Fibroblast of pulmonary artery (primary cell): ENCODE measurements around the gene RIOK2.
A peak's percentile ranks its signal among the peaks of the same experiment; 100 is the strongest.
"Not testable (repeated sequence)": the region's sequence is repeated elsewhere in the genome, so short reads cannot be mapped to it uniquely, and the experiment has no call there.

Experiments
- DNase-seq: peaks from one replicate; pipeline ENCODE4 v3.0.0-alpha.2; 2010; ENCODE audit warnings: low read depth
- H3K4me3 ChIP-seq: replicated peaks from 2 replicates; pipeline ENCODE4 v1.5.1; 2011; ENCODE audit warnings: low read depth, mild to moderate bottlenecking, control low read depth, low read length, moderate library complexity
- CTCF ChIP-seq: IDR thresholded peaks from 2 replicates; pipeline ENCODE4 v1.5.1; 2011; ENCODE audit warnings: mild to moderate bottlenecking, control low read depth, low read length, inconsistent platforms; ENCODE audit errors: missing control alignments

RIOK2 gene

GRCh38 chr5:97141031-97141430, 42.0 kb downstream of the RIOK2 start:
- no peak for DNase-seq
- TF ChIP-seq CTCF = no peak
- no peak overlapping the region for H3K4me3 ChIP-seq

- not testable (repeated sequence) for DNase-seq, H3K4me3 ChIP-seq
Measured at GRCh38 chr5:97140250-97140649, 42.8 kb downstream of the RIOK2 start.

- no peak for TF ChIP-seq CTCF
- H3K4me3 ChIP-seq = no peak overlapping the region
- DNase-seq = no peak
Measured at GRCh38 chr5:97136475-97136874, 46.6 kb downstream of the RIOK2 start.

GRCh38 chr5:97135868-97136267, 47.2 kb downstream of the RIOK2 start:
- DNase-seq = no peak
- no peak for TF ChIP-seq CTCF
- no peak overlapping the region for H3K4me3 ChIP-seq

GRCh38 chr5:97134634-97135033, 48.4 kb downstream of the RIOK2 start:
- no peak for TF ChIP-seq CTCF

GRCh38 chr5:97133101-97133500, 49.9 kb downstream of the RIOK2 start:
- H3K4me3 ChIP-seq = no peak overlapping the region
- DNase-seq = peak; percentile 16
- no peak for TF ChIP-seq CTCF

More at GRCh38 chr5:97134634-97135033, 48.4 kb downstream of the RIOK2 start:
- DNase-seq = no peak
- H3K4me3 ChIP-seq = no peak overlapping the region

- DNase-seq = no peak
- H3K4me3 ChIP-seq = no peak overlapping the region
- TF ChIP-seq CTCF = no peak
Measured at GRCh38 chr5:97131921-97132320, 51.1 kb downstream of the RIOK2 start.

- H3K4me3 ChIP-seq = no peak overlapping the region
- peak; percentile 24 for DNase-seq
- no peak for TF ChIP-seq CTCF
Measured at GRCh38 chr5:97131139-97131710, 51.8 kb downstream of the RIOK2 start.
